Spleen (tissue), 7 donors: ENCODE measurements around the gene CREBRF.

Experiments used
- POLR2A ChIP-seq, 3 donors: fragments of 450-650 bp; IDR thresholded peaks; one replicate each; pipeline ENCODE4 v1.5.1; 2017; ENCODE audit warnings: antibody characterized with exemption in 3 of 3, mild to moderate bottlenecking in 1 of 3
- POLR2AphosphoS5 ChIP-seq, 3 donors: sonication (generic); formaldehyde crosslinking; IDR thresholded peaks; one replicate each; pipeline ENCODE4 v1.5.1; 2017; ENCODE audit warnings: antibody characterized with exemption in 3 of 3
- TF ChIP-seq, protein P1 (sequence below), 11 experiments: fragments of 200-600 bp in 7 of 11; fragments of 450-650 bp in 4 of 11; sonication (generic) in 4 of 11; IDR thresholded peaks in 8 of 11; conservative IDR thresholded peaks in 3 of 11; 1 replicate in 7 of 11; 2 replicates in 4 of 11; pipeline versions ENCODE4 v1.4.0 to v1.8.0; 2016 to 2021; ENCODE audit warnings: antibody characterized with exemption in 11 of 11, inconsistent platforms in 4 of 11, mild to moderate bottlenecking in 1 of 11
- donor health status: DM: no; HTN: no; CAD: no; lungs with moderate emphysema.
- donor health status: DM: no; HTN: no; CAD: no.
- donor health status: DM: no; HTN: no; CAD: no.

DNA sequence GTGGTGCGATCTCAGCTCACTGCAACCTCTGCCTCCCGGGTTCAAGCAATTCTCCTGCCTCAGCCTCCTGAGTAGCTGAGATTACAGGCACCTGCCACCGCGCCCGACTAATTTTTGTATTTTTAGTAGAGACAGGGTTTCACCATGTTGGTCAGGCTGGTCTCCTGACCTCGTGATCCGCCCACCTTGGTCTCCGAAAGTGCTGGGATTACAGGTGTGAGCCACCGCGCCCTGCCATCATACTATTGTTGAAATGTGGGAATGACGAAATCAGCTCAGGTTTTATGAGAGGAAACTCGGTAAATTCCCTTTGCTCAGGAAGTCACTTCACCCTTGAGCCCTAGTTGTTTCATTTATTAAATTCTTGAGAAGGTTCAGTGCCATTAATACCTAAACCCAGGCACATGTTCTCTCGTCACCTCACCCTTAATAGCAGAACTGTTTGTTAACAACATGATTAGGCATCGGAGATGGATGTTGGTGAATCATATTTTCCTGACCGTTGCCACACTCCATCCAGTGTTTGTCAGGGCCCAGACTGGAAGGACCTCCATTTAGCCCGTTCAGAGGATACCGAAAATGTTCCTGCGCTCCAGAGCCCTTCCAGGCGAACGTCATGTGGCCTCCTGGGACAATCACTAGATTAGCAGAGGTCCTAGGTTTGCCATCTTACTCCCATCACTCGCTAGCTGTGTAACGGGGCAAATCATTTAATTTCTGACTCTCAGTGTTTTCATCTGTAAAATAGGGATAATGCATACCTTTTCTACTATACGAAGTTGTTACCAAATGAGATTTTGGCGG is 20.0 kb upstream of the CREBRF start:
- TF ChIP-seq, protein P1, sequence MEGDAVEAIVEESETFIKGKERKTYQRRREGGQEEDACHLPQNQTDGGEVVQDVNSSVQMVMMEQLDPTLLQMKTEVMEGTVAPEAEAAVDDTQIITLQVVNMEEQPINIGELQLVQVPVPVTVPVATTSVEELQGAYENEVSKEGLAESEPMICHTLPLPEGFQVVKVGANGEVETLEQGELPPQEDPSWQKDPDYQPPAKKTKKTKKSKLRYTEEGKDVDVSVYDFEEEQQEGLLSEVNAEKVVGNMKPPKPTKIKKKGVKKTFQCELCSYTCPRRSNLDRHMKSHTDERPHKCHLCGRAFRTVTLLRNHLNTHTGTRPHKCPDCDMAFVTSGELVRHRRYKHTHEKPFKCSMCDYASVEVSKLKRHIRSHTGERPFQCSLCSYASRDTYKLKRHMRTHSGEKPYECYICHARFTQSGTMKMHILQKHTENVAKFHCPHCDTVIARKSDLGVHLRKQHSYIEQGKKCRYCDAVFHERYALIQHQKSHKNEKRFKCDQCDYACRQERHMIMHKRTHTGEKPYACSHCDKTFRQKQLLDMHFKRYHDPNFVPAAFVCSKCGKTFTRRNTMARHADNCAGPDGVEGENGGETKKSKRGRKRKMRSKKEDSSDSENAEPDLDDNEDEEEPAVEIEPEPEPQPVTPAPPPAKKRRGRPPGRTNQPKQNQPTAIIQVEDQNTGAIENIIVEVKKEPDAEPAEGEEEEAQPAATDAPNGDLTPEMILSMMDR (IDR thresholded peaks at IDR 0.05 in 8 of 11, conservative IDR thresholded peaks at IDR 0.05 in 3 of 11), result no peak
- TF ChIP-seq POLR2A (IDR thresholded peaks at IDR 0.05) (no peak), POLR2AphosphoS5 (IDR thresholded peaks at IDR 0.05) (peak in 2 of 3 donors; percentile 7 to 19)
